B cell (primary cell): Measurements from ENCODE around the gene USH2A. TPM values are rescaled to one million over a fixed set of nuclear protein-coding genes. Genes with fewer than 3 reads are reported as not detected.

Experiments used
- ATAC-seq: fragments of 200-7000 bp; cut with Tn5 transposase; one replicate; pipeline ENCODE4 v1.10.0; 2021; ENCODE audit warnings: low read depth, mild to moderate bottlenecking, moderate number of reproducible peaks, moderate library complexity
- CTCF ChIA-PET: fragments of 350-600 bp; sonication (Branson Sonifier 250); formaldehyde crosslinking; loops from one replicate; lab custom pipeline; 2021; ENCODE audit warnings: antibody characterized with exemption, inconsistent platforms; lab: Charles Lee
- POLR2A ChIA-PET: fragments of 350-600 bp; sonication (Branson Sonifier 250); formaldehyde crosslinking; loops from one replicate; lab custom pipeline; 2021; ENCODE audit warnings: antibody characterized with exemption; lab: Charles Lee
- DNase-seq: peaks from one replicate; pipeline ENCODE4 v3.0.0; 2013
- H2AFZ ChIP-seq: 2 replicates; pipeline ENCODE4 v1.6.1; 2012; ENCODE audit warnings: mild to moderate bottlenecking, low read depth, low read length; ENCODE audit not compliant: insufficient read depth, poor library complexity, severe bottlenecking
- H3K27ac ChIP-seq, 2 donors: 1 replicate in 1 of 2; 2 replicates in 1 of 2; pipeline ENCODE4 v1.5.1; 2012 to 2013; ENCODE audit warnings: low read length in 2 of 2, mild to moderate bottlenecking in 2 of 2, moderate library complexity in 1 of 2
- H3K27me3 ChIP-seq, 4 experiments: fragments of 200-600 bp in 1 of 4; sonication (generic) in 1 of 4; replicated peaks in 1 of 4; 1 replicate in 2 of 4; 2 replicates in 2 of 4; pipeline versions ENCODE4 v1.6.1 to v1.7.0; 2013 to 2016; ENCODE audit warnings: low read length in 3 of 4, mild to moderate bottlenecking in 2 of 4, mixed read lengths in 1 of 4, moderate library complexity in 1 of 4; ENCODE audit not compliant: insufficient read depth in 4 of 4, control insufficient read depth in 3 of 4; ENCODE audit errors: control extremely low read depth in 1 of 4
- H3K36me3 ChIP-seq, 2 experiments: replicated peaks in 1 of 2; 1 replicate in 1 of 2; 2 replicates in 1 of 2; pipeline versions ENCODE4 v1.6.1 to v1.7.1; 2013; ENCODE audit warnings: low read length in 1 of 2; ENCODE audit not compliant: insufficient read depth in 2 of 2, control insufficient read depth in 1 of 2; ENCODE audit errors: control extremely low read depth in 1 of 2, extremely low read depth in 1 of 2
- H3K4me1 ChIP-seq, 2 donors: fragments of 200-600 bp in 1 of 2; sonication (generic) in 1 of 2; 1 replicate in 1 of 2; 2 replicates in 1 of 2; pipeline versions ENCODE4 v1.5.1 to v1.6.1; 2013 to 2017; ENCODE audit warnings: low read length in 2 of 2; ENCODE audit not compliant: control insufficient read depth in 2 of 2, insufficient read depth in 2 of 2
- H3K4me2 ChIP-seq: replicated peaks from 2 replicates; pipeline ENCODE3; 2012; ENCODE audit warnings: mild to moderate bottlenecking, low read depth, low read length; ENCODE audit not compliant: poor library complexity, severe bottlenecking
- H3K4me3 ChIP-seq, 5 experiments: fragments of 200-600 bp in 1 of 5; sonication (generic) in 1 of 5; 1 replicate in 3 of 5; 2 replicates in 2 of 5; pipeline versions ENCODE4 v1.5.1 to v1.7.0; 2011 to 2016; ENCODE audit warnings: low read length in 4 of 5, mild to moderate bottlenecking in 4 of 5, low read depth in 2 of 5, control low read depth in 1 of 5, moderate library complexity in 1 of 5; ENCODE audit not compliant: insufficient read depth in 1 of 5; ENCODE audit errors: control extremely low read depth in 1 of 5, extremely low read depth in 1 of 5
- H3K79me2 ChIP-seq: fragments of 200-600 bp; sonication (generic); one replicate; pipeline ENCODE4 v1.6.0; 2016; ENCODE audit warnings: low read length; ENCODE audit not compliant: control insufficient read depth, insufficient read depth
- H3K9ac ChIP-seq: fragments of 200-600 bp; sonication (generic); 2 replicates; pipeline ENCODE4 v1.6.1; 2017; ENCODE audit warnings: mild to moderate bottlenecking, low read length, moderate library complexity
- H3K9me3 ChIP-seq, 3 donors: one replicate each; pipeline versions ENCODE4 v1.6.1 to v1.7.1; 2013; ENCODE audit warnings: low read length in 2 of 3; ENCODE audit not compliant: control insufficient read depth in 2 of 3, insufficient read depth in 1 of 3; ENCODE audit errors: control extremely low read depth in 1 of 3
- H4K20me1 ChIP-seq: 2 replicates; pipeline ENCODE4 v1.6.0; 2012; ENCODE audit warnings: mild to moderate bottlenecking, low read length; ENCODE audit not compliant: insufficient read depth, control insufficient read depth, poor library complexity, severe bottlenecking
- H3K27ac Mint-ChIP-seq: one replicate; pipeline ENCODE4 v1.8.0; 2021; ENCODE audit warnings: mixed read lengths
- H3K27me3 Mint-ChIP-seq: one replicate; pipeline ENCODE4 v1.8.0; 2021; ENCODE audit warnings: mixed read lengths
- H3K4me1 Mint-ChIP-seq: one replicate; pipeline ENCODE4 v1.8.0; 2021; ENCODE audit warnings: mixed read lengths
- H3K4me3 Mint-ChIP-seq: one replicate; pipeline ENCODE4 v1.8.0; 2021; ENCODE audit warnings: mixed read lengths
- H3K9me3 Mint-ChIP-seq: one replicate; pipeline ENCODE4 v1.8.0; 2022; ENCODE audit warnings: mixed read lengths; ENCODE audit not compliant: insufficient read depth
- CTCF ChIP-seq: fragments of 200-600 bp; IDR thresholded peaks from one replicate; pipeline ENCODE4 v1.8.0; 2022; ENCODE audit warnings: antibody characterized with exemption, mild to moderate bottlenecking
- EZH2 ChIP-seq: IDR thresholded peaks from 2 replicates; pipeline ENCODE4 v1.6.1; 2012; ENCODE audit warnings: borderline replicate concordance, low read depth, mild to moderate bottlenecking, moderate library complexity, low read length; ENCODE audit not compliant: insufficient read depth, poor library complexity, severe bottlenecking
- WGBS: methylation state at CpG from one replicate; pipeline ENCODE4 v1.1.5; 2013; ENCODE audit warnings: missing lambda C conversion rate; ENCODE audit not compliant: insufficient coverage; 5-methylcytosine and 5-hydroxymethylcytosine counted together
- intact Hi-C: fragments of 100-400 bp; cut with micrococcal nuclease; formaldehyde crosslinking; loops from one replicate; pipeline ENCODE4 v1.10.0; 2022
- polyA plus RNA-seq: library from polyadenylated mRNA; depleted of rRNA; stranded (reverse); fragments of >200 nt; gene quantifications from 2 replicates; pipeline ENCODE4 v1.2.3, GENCODE V29; 2012
- total RNA-seq, 2 donors: library from RNA; stranded (reverse); fragments of 120-200 nt in 1 of 2; gene quantifications; 1 replicate in 1 of 2; 2 replicates in 1 of 2; pipeline versions ENCODE4 v1.2.3 to v1.2.4, GENCODE V29; 2013 to 2022

USH2A gene
- total and polyA plus RNA-seq, 2 donors (not counting 1 experiment from before 2014, with no cell fraction given), result 0.01 TPM; not detected in 1

GRCh38 chr1:216366979-216367378 lies 56.3 kb downstream of the USH2A start:
- Histone ChIP-seq H3K27ac (no peak overlapping the region), H2AFZ (no peak overlapping the region), H3K4me1 (no peaks in the 10 kb centered on the region), H3K9me3 (no peaks in the 10 kb centered on the region), H3K27me3 (no peaks in the 10 kb centered on the region), H4K20me1 (no peaks in the 10 kb centered on the region), H3K36me3 (no peaks in the 10 kb centered on the region), H3K4me3 (no peak overlapping the region), H3K79me2 (no peaks in the 10 kb centered on the region), H3K4me2 (no peak overlapping the region), H3K9ac (no peak overlapping the region)
- no peaks in the 10 kb centered on the region for H3K9me3 Mint-ChIP-seq
- ChIA-PET POLR2A (no interaction called here), CTCF (no interaction called here)
- DNase-seq (no peak), ATAC-seq (no peak)
- H3K4me1 Mint-ChIP-seq, result no peaks in the 10 kb centered on the region
- TF ChIP-seq CTCF (no peak), EZH2 (no peak)
- no peak overlapping the region for H3K27ac Mint-ChIP-seq
- intact Hi-C loops, result no loop called here
- no peak overlapping the region for H3K4me3 Mint-ChIP-seq
- H3K27me3 Mint-ChIP-seq, result no peaks in the 10 kb centered on the region

GRCh38 chr1:216356945-216357344 lies 66.3 kb downstream of the USH2A start:
- Histone ChIP-seq H3K79me2 (no peaks in the 10 kb centered on the region), H3K9ac (no peak overlapping the region), H3K27ac (no peak overlapping the region), H3K4me2 (no peak overlapping the region), H3K27me3 (no peaks in the 10 kb centered on the region), H3K9me3 (no peaks in the 10 kb centered on the region), H3K4me1 (no peaks in the 10 kb centered on the region), H4K20me1 (no peaks in the 10 kb centered on the region), H3K4me3 (no peak overlapping the region), H2AFZ (no peak overlapping the region), H3K36me3 (no peaks in the 10 kb centered on the region)
- intact Hi-C loops, result no loop called here
- DNase-seq, result no peak
- Mint-ChIP-seq H3K27ac (no peak overlapping the region), H3K9me3 (no peaks in the 10 kb centered on the region), H3K4me1 (no peaks in the 10 kb centered on the region), H3K27me3 (no peaks in the 10 kb centered on the region), H3K4me3 (no peak overlapping the region)
- ChIA-PET POLR2A (no interaction called here), CTCF (no interaction called here)
- WGBS, result no CpG with 5 or more reads among the region's 2 CpGs
- no peak for ATAC-seq
- TF ChIP-seq CTCF (no peak), EZH2 (no peak)
